Activated naive CD8-positive, alpha-beta T cell treated with anti-CD3 and anti-CD28 coated beads for 36 hours (primary cell): Measurements from ENCODE around the gene PAN3. TPM values are rescaled to one million over a fixed set of nuclear protein-coding genes. Genes with fewer than 3 reads are reported as not detected.
"Not testable (repeated sequence)": the region's sequence is repeated elsewhere in the genome, so short reads cannot be mapped to it uniquely, and the experiment has no call there.

Source experiments
- DNase-seq: peaks from one replicate; pipeline ENCODE4 v3.0.0; 2021
- H3K27ac Mint-ChIP-seq: one replicate; pipeline ENCODE4 v1.8.0; 2022; ENCODE audit warnings: mild to moderate bottlenecking, moderate library complexity, mixed read lengths
- H3K27me3 Mint-ChIP-seq: one replicate; pipeline ENCODE4 v1.8.0; 2022; ENCODE audit warnings: mild to moderate bottlenecking, mixed read lengths
- H3K36me3 Mint-ChIP-seq: one replicate; pipeline ENCODE4 v1.8.0; 2021; ENCODE audit warnings: mild to moderate bottlenecking, mixed read lengths
- H3K4me1 Mint-ChIP-seq: one replicate; pipeline ENCODE4 v1.8.0; 2021; ENCODE audit warnings: mixed read lengths
- H3K4me3 Mint-ChIP-seq: one replicate; pipeline ENCODE4 v1.8.0; 2022; ENCODE audit warnings: mild to moderate bottlenecking, moderate library complexity, mixed read lengths
- H3K9me3 Mint-ChIP-seq: one replicate; pipeline ENCODE4 v1.8.0; 2022; ENCODE audit warnings: mixed read lengths
- total RNA-seq, 2 experiments: library from RNA; stranded (reverse); gene quantifications; one replicate each; pipeline ENCODE4 v1.2.3, GENCODE V29; 2021

PAN3 gene, protein sequence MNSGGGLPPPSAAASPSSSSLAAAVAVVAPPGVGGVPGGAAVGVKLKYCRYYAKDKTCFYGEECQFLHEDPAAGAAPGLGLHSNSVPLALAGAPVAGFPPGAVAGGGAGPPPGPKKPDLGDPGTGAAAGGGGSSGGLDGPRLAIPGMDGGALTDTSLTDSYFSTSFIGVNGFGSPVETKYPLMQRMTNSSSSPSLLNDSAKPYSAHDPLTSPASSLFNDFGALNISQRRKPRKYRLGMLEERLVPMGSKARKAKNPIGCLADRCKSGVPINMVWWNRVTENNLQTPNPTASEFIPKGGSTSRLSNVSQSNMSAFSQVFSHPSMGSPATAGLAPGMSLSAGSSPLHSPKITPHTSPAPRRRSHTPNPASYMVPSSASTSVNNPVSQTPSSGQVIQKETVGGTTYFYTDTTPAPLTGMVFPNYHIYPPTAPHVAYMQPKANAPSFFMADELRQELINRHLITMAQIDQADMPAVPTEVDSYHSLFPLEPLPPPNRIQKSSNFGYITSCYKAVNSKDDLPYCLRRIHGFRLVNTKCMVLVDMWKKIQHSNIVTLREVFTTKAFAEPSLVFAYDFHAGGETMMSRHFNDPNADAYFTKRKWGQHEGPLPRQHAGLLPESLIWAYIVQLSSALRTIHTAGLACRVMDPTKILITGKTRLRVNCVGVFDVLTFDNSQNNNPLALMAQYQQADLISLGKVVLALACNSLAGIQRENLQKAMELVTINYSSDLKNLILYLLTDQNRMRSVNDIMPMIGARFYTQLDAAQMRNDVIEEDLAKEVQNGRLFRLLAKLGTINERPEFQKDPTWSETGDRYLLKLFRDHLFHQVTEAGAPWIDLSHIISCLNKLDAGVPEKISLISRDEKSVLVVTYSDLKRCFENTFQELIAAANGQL
- 10 to 100 TPM; 24.4 to 27.3 TPM for total RNA-seq

DNA sequence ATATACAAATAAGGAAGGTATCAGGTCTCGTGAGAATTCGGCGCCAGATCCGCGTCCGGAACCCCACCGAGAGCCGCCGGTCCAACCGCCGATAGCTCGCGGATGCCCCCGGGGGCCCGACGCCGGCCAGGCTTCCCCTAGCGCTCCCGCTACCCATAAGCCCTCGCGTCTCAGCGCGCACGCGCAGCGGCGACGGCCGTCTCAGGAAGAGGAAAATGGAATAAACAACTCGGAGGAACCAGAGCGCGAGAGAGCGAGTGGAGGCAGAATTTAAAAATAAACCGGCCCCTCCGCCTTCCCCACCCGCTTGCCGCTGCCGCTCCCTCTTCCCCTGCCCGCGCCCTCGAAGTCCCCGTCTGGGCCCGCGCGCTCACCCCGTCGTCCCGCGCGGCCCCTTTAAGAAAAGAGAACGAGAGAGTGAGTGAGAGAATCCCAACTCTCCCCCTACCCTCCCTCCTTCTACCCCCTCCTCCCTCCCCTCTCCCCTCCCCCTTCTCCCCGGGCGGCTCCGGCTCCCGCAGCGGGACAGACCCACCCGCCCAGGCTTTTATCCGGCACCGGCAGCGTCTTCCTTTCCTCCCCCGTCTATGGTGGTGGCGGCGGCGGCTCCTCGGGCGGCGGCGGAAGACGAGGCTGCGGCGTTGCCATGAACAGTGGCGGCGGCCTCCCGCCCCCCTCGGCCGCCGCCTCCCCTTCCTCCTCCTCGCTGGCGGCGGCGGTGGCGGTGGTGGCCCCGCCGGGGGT lies at the start of gene PAN3:
PAN3 (plus strand) TSS at position 534 of the 744 bp plus-strand sequence; CDS start at position 647, 113 bp downstream.
- peak; percentile 91 for DNase-seq
- peaks cover 34% of the 10 kb centered on the region for H3K4me1 Mint-ChIP-seq
- H3K27ac Mint-ChIP-seq, result peak within 1 kb of the TSS; percentile 97
- H3K4me3 Mint-ChIP-seq, result peak within 1 kb of the TSS; percentile 82
- H3K9me3 Mint-ChIP-seq, result no peaks in the 10 kb centered on the region
- no peaks in the 10 kb centered on the region for H3K27me3 Mint-ChIP-seq
- peaks cover 5% of the 10 kb centered on the region for H3K36me3 Mint-ChIP-seq

DNA sequence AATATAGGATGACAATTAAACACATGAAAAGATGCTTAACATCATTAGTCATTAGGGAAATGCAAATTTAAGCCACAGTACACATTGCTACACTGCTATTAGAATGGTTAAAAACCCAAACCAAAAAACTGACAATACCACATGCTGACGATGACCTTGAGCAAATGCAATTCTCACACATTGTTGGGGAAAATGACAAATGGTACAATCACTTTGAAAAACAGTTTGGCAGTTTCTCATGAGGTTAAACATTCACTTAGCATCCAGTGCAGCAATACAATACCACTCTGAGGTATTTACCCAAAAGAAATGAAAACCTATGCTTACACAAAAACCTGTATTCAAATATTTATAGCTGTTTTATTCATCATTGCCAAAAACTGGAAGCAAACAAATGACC lies 49.3 kb upstream of the PAN3 start:
- peaks cover 22% of the 10 kb centered on the region for H3K27me3 Mint-ChIP-seq
- no peak overlapping the region for H3K27ac Mint-ChIP-seq
- no peaks in the 10 kb centered on the region for H3K36me3 Mint-ChIP-seq
- no peak for DNase-seq
- H3K4me3 Mint-ChIP-seq, result no peak overlapping the region
- no peaks in the 10 kb centered on the region for H3K9me3 Mint-ChIP-seq
- H3K4me1 Mint-ChIP-seq, result no peaks in the 10 kb centered on the region

DNA sequence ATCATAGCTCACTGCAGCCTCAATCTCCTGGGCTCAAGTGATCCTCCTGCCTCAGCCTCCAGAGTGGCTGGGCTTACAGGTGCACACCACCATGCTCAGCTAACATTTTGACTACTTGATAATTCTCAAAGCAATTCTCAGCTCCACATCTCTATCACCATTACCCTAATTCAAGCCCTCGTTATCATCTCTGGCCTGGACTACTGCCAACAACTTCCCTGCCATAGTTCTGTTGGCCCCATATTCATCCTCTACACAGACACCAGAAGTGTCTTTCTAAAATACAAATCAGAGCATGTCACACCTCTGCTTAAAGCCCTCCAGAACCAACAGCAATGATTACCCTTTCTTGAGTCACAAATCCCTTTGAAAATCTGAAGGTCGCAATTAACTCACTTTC lies 45.9 kb upstream of the PAN3 start:
- H3K36me3 Mint-ChIP-seq, result no peaks in the 10 kb centered on the region
- peaks cover 40% of the 10 kb centered on the region for H3K27me3 Mint-ChIP-seq
- DNase-seq, result no peak
- no peak overlapping the region for H3K4me3 Mint-ChIP-seq
- no peaks in the 10 kb centered on the region for H3K4me1 Mint-ChIP-seq
- H3K9me3 Mint-ChIP-seq, result no peaks in the 10 kb centered on the region
- no peak overlapping the region for H3K27ac Mint-ChIP-seq

DNA sequence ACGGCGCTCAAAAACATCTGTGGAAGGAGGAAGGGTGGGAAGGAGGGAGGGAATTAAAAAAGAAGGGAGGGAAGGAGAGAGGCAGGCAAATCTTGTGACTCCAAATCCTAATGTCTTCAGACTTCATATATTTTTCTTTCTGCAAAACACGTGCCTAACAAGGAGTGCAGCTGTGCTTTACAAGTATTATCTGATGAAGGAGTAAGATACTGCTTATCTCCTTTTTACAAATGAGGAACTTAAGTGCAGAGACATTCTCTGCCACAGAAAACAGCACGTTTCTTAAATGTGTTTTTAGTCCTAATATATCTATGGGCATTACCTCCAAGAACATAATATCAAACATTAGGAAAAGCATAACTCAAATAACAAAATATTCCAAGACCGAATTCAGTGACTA lies 44.5 kb upstream of the PAN3 start:
- Mint-ChIP-seq H3K9me3 (no peaks in the 10 kb centered on the region), H3K4me3 (no peak overlapping the region), H3K27ac (no peak overlapping the region), H3K36me3 (no peaks in the 10 kb centered on the region), H3K4me1 (no peaks in the 10 kb centered on the region), H3K27me3 (peaks cover 48% of the 10 kb centered on the region)
- DNase-seq, result no peak

DNA sequence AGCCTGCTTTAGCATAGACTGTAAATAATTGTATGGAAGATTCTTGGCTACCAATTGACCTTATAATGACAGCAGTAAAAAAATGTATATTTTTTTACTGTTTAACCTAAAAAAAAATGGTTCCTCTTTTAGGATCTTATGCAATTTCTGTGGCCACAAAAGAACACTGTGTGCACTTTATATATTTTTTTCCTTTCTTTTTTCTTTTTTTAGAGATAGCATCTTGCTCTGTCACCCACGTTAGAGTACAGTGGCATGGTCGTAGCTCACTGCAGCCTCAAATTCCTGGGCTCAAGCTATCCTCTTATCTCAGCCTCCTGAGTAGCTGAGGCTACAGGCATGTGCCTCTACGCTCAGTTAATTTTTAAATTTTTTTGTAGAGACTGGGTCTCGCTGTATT lies 44.0 kb upstream of the PAN3 start:
- Mint-ChIP-seq H3K27ac (no peak overlapping the region), H3K27me3 (peaks cover 51% of the 10 kb centered on the region), H3K36me3 (no peaks in the 10 kb centered on the region), H3K9me3 (no peaks in the 10 kb centered on the region), H3K4me1 (no peaks in the 10 kb centered on the region), H3K4me3 (no peak overlapping the region)
- DNase-seq, result no peak

DNA sequence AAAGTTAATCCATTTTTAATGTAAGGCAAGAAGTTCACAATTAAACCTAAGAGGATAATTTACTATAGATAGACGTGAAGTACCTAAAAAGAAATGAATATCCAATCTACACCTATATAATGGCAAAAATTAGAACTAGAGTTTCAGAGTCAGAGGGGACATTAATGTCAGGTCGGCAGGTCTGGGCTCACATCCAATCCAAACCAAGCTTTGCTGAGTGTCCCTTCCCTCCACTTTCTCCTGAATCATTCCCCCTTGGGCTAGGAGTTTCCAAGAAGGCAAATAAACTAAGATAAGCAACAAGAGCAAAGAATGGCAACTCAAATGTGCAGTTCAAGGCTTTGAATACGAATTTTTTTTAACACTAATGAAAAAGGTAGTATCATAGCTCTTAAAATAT lies 40.8 kb upstream of the PAN3 start:
- Mint-ChIP-seq H3K27me3 (peaks cover 71% of the 10 kb centered on the region), H3K9me3 (no peaks in the 10 kb centered on the region), H3K4me3 (no peak overlapping the region), H3K36me3 (no peaks in the 10 kb centered on the region), H3K27ac (no peak overlapping the region), H3K4me1 (peaks cover 7% of the 10 kb centered on the region)
- no peak for DNase-seq

DNA sequence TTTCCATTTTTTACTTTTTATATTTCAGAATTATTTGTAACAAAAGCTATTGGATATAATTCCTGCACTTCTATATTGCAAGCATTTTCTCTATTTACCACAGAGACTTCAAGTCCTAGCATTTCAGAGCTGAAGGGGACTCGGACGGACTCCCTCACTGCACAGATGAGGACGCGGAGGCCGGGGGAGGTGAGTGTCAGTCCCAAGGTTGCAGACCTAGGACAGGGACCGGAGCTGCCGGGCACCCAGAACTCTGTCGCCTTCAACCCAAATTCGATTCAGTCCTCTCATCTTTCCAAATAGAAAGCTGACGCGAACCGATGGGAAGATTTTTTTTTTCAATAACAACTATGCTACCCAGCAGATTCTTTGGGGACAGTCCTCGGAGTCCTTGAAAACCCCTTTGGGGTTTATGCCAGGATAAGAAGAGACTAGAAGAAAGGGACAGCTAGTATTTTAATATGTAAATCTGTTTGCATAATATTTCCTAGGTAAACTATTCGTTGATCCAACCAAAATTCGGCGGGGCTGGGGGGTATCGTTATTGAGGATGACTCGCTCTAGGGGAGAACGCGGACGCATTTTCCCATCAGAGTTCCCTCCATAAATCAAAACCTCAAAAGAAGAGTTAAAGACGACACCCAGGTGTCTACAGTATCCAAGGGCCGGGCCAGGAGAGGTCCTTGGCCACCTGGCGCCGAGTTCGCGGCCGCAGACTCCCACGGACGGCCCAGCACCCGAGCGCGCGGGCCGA lies 38.8 kb upstream of the PAN3 start:
- DNase-seq, result no peak
- Mint-ChIP-seq H3K4me1 (peaks cover 7% of the 10 kb centered on the region), H3K27me3 (peaks cover 76% of the 10 kb centered on the region), H3K27ac (no peak overlapping the region), H3K9me3 (no peaks in the 10 kb centered on the region), H3K4me3 (peak overlapping the region; percentile 64), H3K36me3 (no peaks in the 10 kb centered on the region)

DNA sequence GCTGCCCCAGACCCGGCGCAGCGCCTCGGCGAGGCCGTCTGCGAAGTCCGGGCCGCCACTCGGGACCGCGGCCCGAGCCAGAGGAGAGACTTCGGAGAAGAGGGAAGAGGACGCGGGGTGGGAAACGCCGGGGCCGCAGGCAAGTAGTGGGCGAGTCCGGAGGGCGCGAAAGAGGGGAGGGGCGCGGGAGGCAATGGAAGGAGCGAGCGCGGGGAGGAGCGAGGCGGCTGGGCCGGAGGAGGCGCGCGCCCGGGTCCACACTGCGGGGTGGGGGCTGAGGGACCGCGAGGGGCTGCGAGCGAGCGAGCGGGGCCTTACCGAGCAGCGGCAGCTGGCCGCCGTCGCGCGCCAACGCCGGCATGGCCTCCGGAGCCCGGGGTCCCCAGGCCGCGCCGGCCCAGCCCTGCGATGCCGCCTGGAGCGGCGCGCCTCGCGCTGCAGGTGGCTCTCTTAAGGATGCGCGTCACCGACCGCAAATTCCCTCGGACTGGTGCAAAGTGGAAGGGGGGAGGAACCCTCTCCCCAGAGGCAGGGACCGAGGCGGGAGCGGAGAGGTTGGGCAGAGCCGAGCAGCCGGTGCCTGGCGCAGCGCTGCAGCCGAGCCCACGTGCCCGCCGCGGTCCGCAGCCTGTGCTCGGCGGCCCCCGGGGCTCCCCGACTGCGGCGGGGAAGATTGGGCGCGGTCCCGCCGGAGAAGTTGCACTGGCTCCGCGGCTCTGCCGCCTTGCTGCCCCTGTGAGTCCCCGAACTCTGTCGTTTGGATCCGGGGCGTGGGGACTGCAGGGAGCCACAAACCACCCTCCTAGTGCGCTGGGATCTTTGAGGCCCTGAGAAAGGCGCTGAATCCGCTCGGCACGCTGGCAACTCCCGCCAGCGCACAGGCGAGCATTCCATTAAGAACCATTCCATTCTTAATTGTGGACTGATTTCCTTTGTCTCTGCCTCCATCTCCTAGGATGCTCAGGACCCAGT lies 37.9 kb upstream of the PAN3 start, which contains the start of gene FLT3:
FLT3 (minus strand) TSS at position 427 of the 972 bp plus-strand sequence; CDS start at position 361, 66 bp downstream.
- H3K9me3 Mint-ChIP-seq, result no peaks in the 10 kb centered on the region
- peaks cover 7% of the 10 kb centered on the region for H3K4me1 Mint-ChIP-seq
- H3K36me3 Mint-ChIP-seq, result no peaks in the 10 kb centered on the region
- DNase-seq, result peak; percentile 51
- H3K27me3 Mint-ChIP-seq, result peaks cover 71% of the 10 kb centered on the region
- peak within 1 kb of the TSS; percentile 64 for H3K4me3 Mint-ChIP-seq
- no peak within 1 kb of the TSS for H3K27ac Mint-ChIP-seq

DNA sequence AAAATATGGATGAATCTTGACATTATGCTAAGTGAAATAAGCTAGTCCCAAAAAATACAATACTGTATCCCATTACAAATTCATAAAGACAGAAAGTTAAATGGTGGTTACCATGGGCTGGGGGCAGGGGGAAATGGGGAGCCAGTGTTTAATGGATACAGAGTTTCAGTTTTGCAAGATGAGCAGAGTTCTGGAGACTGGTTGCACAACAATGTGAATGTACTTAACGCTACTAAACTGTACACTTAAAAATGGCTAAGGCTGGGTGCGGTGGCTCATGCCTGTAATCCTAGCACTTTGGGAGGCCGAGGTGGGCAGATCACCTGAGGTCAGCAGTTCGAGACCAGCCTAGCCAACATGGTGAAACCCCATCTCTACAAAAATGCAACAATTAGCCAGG lies 36.5 kb upstream of the PAN3 start:
- H3K36me3 Mint-ChIP-seq, H3K9me3 Mint-ChIP-seq, H3K4me1 Mint-ChIP-seq, DNase-seq, H3K4me3 Mint-ChIP-seq, H3K27ac Mint-ChIP-seq: not testable (repeated sequence)
- H3K27me3 Mint-ChIP-seq, result peaks cover 63% of the 10 kb centered on the region

DNA sequence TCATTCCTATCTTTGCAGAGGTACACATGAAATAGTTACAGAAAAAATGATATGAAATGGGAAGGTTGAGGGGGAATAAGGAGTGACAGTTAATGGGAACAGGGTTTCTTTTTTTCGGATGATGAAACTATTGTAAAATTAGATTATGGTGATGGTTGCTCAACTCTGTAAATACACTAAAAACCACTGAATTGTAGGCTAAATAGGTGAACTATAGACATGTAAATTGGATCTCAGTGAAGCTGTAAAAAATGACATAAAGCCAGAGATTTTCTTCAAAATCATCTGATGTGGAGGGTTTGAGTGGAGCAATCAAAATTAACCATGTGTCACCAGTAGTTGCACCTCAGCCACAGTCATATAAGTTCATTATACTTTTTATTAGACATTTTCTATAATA lies 31.4 kb upstream of the PAN3 start:
- H3K4me1 Mint-ChIP-seq, result no peaks in the 10 kb centered on the region
- H3K9me3 Mint-ChIP-seq, result no peaks in the 10 kb centered on the region
- no peak for DNase-seq
- H3K27me3 Mint-ChIP-seq, result peaks cover 22% of the 10 kb centered on the region
- no peak overlapping the region for H3K4me3 Mint-ChIP-seq
- H3K36me3 Mint-ChIP-seq, result no peaks in the 10 kb centered on the region
- no peak overlapping the region for H3K27ac Mint-ChIP-seq

DNA sequence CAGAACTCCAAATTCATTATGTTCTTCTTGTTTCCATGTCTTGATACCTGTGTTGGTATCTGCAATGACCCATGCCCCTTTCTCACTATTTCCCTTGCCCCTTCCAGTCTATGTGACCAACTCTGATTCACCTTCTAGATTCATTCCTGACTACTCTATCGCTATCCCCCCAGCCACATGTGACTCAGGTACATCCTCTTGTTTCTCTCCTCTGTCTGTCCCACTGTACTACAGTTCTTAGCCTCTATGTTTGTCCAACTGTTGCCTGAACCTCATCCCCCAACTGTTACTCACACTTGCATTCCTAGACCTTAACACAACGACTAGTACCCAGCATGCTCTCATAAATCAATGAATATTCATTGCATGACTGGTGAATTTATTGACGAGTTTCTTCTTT lies 27.9 kb upstream of the PAN3 start:
- no peak for DNase-seq
- Mint-ChIP-seq H3K27me3 (no peaks in the 10 kb centered on the region), H3K4me3 (no peak overlapping the region), H3K27ac (no peak overlapping the region), H3K36me3 (no peaks in the 10 kb centered on the region), H3K9me3 (no peaks in the 10 kb centered on the region), H3K4me1 (no peaks in the 10 kb centered on the region)

DNA sequence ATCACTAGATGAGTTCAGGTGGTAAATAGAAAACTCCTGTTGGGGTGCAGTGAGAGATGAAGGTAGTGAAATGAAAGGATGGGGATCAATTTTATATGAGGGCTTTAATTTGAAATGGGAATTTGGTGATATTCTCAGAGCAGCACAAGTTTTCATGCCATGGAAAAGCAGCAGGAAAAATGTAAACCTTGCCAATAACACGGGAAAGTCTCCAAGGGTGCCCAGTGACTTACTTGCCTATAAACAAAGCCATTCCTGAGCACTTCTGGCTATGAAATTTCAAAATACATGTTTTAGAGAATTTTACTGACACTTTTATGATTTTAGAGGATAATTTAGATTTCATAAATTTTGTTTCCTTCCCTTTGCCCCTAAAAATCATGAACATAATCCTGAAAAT lies 21.6 kb upstream of the PAN3 start:
- H3K4me1 Mint-ChIP-seq, result no peaks in the 10 kb centered on the region
- no peaks in the 10 kb centered on the region for H3K9me3 Mint-ChIP-seq
- no peak for DNase-seq
- H3K36me3 Mint-ChIP-seq, result no peaks in the 10 kb centered on the region
- no peak overlapping the region for H3K4me3 Mint-ChIP-seq
- no peak overlapping the region for H3K27ac Mint-ChIP-seq
- peaks cover 10% of the 10 kb centered on the region for H3K27me3 Mint-ChIP-seq

DNA sequence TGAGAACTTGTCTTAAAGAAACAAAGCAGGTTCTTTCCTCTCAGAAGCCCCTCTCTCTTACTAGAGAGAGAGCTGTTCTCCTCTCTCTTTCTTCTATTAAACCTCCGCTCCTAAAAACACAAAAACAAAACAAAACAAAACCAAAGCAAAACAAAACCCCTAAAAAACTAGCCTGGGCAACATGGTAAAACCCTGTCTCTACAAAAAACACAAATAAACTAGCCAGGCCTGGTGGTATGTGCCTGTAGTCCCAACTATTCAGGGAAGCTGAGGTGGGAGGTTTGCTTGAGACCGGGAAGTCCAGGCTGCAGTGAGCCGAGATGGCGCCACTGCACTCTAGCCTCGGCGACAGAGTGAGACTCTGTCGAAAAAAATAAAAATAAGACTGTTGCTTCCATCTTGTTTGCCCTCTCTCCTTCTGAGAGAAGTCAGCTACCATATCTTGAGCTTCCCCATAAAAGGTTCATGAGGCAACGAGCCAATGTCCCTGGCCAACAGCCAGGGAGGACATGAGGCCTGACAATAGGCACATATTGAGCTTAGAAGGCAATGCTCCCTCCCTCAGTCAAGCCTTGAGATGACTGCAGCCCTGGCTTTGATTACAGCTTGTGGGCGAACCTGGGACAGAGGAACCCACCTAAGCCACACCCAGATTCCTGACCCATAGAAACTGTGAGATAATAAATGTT lies 20.5 kb upstream of the PAN3 start:
- H3K27ac Mint-ChIP-seq, result no peak overlapping the region
- no peaks in the 10 kb centered on the region for H3K9me3 Mint-ChIP-seq
- DNase-seq, result no peak
- peaks cover 5% of the 10 kb centered on the region for H3K4me1 Mint-ChIP-seq
- H3K27me3 Mint-ChIP-seq, result peaks cover 10% of the 10 kb centered on the region
- H3K4me3 Mint-ChIP-seq, result no peak overlapping the region
- no peaks in the 10 kb centered on the region for H3K36me3 Mint-ChIP-seq
